T-cell (primary cell): Measurements from ENCODE around the gene C4BPA. TPM values are rescaled to one million over a fixed set of nuclear protein-coding genes. Genes with fewer than 3 reads are reported as not detected.

Experiments
- ATAC-seq, 4 experiments: fragments of 200-7000 bp in 3 of 4; fragments of 150-1000 bp in 1 of 4; cut with Tn5 transposase; replicated peaks in 1 of 4; 1 replicate in 3 of 4; 2 replicates in 1 of 4; pipeline ENCODE4 v1.10.0; 2021; ENCODE audit warnings: moderate library complexity in 3 of 4, mild to moderate bottlenecking in 2 of 4, moderate number of reproducible peaks in 1 of 4
- CTCF ChIA-PET, 2 donors: fragments of 300-600 bp; sonication (Branson Sonifier 250); formaldehyde crosslinking; loops; one replicate each; lab custom pipeline; 2022; ENCODE audit warnings: antibody characterized with exemption in 2 of 2; lab: Charles Lee
- POLR2A ChIA-PET, 2 donors: fragments of 300-600 bp; sonication (Branson Sonifier 250); formaldehyde crosslinking; loops; one replicate each; lab custom pipeline; 2022; ENCODE audit warnings: antibody characterized with exemption in 2 of 2; lab: Charles Lee
- DNase-seq, 35 experiments: peaks; one replicate each; pipeline versions ENCODE4 v3.0.0 to v3.0.0-alpha.2; 2013 to 2023
- H3K27ac ChIP-seq: one replicate; pipeline ENCODE4 v1.5.1; 2013; ENCODE audit warnings: low read length
- H3K27me3 ChIP-seq, 2 experiments: replicated peaks in 1 of 2; 1 replicate in 1 of 2; 2 replicates in 1 of 2; pipeline versions ENCODE4 v1.6.1 to v1.7.0; 2013; ENCODE audit warnings: low read length in 1 of 2, mixed read lengths in 1 of 2; ENCODE audit not compliant: control insufficient read depth in 2 of 2, insufficient read depth in 2 of 2; ENCODE audit errors: extremely low read depth in 1 of 2
- H3K36me3 ChIP-seq, 2 donors: 1 replicate in 1 of 2; 2 replicates in 1 of 2; pipeline versions ENCODE4 v1.6.1 to v1.7.0; 2013; ENCODE audit warnings: low read length in 1 of 2; ENCODE audit not compliant: control insufficient read depth in 2 of 2, insufficient read depth in 1 of 2; ENCODE audit errors: extremely low read depth in 1 of 2
- H3K4me1 ChIP-seq, 2 experiments: 1 replicate in 1 of 2; 2 replicates in 1 of 2; pipeline versions ENCODE4 v1.6.1 to v1.7.0; 2013; ENCODE audit warnings: low read length in 2 of 2, mixed read lengths in 1 of 2; ENCODE audit not compliant: insufficient read depth in 2 of 2, control insufficient read depth in 1 of 2; ENCODE audit errors: extremely low read depth in 1 of 2
- H3K4me3 ChIP-seq, 2 donors: 1 replicate in 1 of 2; 2 replicates in 1 of 2; pipeline versions ENCODE4 v1.5.1 to v1.7.0; 2013; ENCODE audit warnings: mild to moderate bottlenecking in 2 of 2, low read length in 1 of 2, moderate library complexity in 1 of 2; ENCODE audit not compliant: control insufficient read depth in 1 of 2; ENCODE audit errors: extremely low read depth in 1 of 2
- H3K9me3 ChIP-seq: 2 replicates; pipeline ENCODE4 v1.7.0; 2013
- H3K27ac Mint-ChIP-seq, 2 donors: one replicate each; pipeline ENCODE4 v1.8.0; 2020 to 2021; ENCODE audit warnings: mild to moderate bottlenecking in 2 of 2, mixed read lengths in 2 of 2
- H3K27me3 Mint-ChIP-seq, 2 donors: one replicate each; pipeline ENCODE4 v1.8.0; 2021 to 2022; ENCODE audit warnings: mixed read lengths in 2 of 2
- H3K36me3 Mint-ChIP-seq: one replicate; pipeline ENCODE4 v1.8.0; 2021; ENCODE audit warnings: mixed read lengths
- H3K4me1 Mint-ChIP-seq, 3 donors: one replicate each; pipeline ENCODE4 v1.8.0; 2020 to 2022; ENCODE audit warnings: mixed read lengths in 3 of 3, mild to moderate bottlenecking in 1 of 3
- H3K4me3 Mint-ChIP-seq, 3 donors: one replicate each; pipeline ENCODE4 v1.8.0; 2020 to 2022; ENCODE audit warnings: mild to moderate bottlenecking in 3 of 3, mixed read lengths in 3 of 3, moderate library complexity in 3 of 3
- H3K9me3 Mint-ChIP-seq, 3 donors: one replicate each; pipeline ENCODE4 v1.8.0; 2020 to 2022; ENCODE audit warnings: mixed read lengths in 3 of 3
- WGBS: methylation state at CpG from one replicate; pipeline ENCODE4 v1.1.5; 2013; ENCODE audit warnings: missing lambda C conversion rate; ENCODE audit not compliant: insufficient coverage; 5-methylcytosine and 5-hydroxymethylcytosine counted together
- total RNA-seq, 35 experiments: library from RNA in 6 of 35; stranded (reverse) in 6 of 35; fragments of 120-200 nt in 1 of 35; gene quantifications; one replicate each; pipeline versions ENCODE4 v1.2.1 to v1.2.4 and lab custom pipeline; 2013 to 2026

C4BPA gene
- total RNA-seq, 5 donors from 2014 or later (not counting 1 experiment from before 2014, with no cell fraction given), result 0.60 to 0.72 (median 0.70) TPM; not detected in 2

- H3K27ac ChIP-seq, result no peak overlapping the region
- peaks cover 28% of the 10 kb centered on the region for H3K36me3 Mint-ChIP-seq
- DNase-seq, result no peak
Measured at GRCh38 chr1:207067185-207067584, 36.8 kb upstream of the C4BPA start.

GRCh38 chr1:207067665-207068064 is 36.4 kb upstream of the C4BPA start:
- Mint-ChIP-seq H3K4me3 (no peak overlapping the region), H3K27ac (no peak overlapping the region), H3K9me3 (no peaks in the 10 kb centered on the region), H3K36me3 (peaks cover 24% of the 10 kb centered on the region), H3K27me3 (no peaks in the 10 kb centered on the region), H3K4me1 (peaks cover 30 to 35% (median 34%) of the 10 kb centered on the region in 3 donors)
- H3K27me3 ChIP-seq, result no peaks in the 10 kb centered on the region
- H3K4me1 ChIP-seq, result peaks cover 24 to 28% of the 10 kb centered on the region in 2 experiments
- ChIA-PET POLR2A (no interaction called here), CTCF (no interaction called here)
- H3K4me3 ChIP-seq, result no peak overlapping the region
- ATAC-seq, result no peak
- no peak for DNase-seq
- H3K9me3 ChIP-seq, result no peaks in the 10 kb centered on the region
- H3K27ac ChIP-seq, result no peak overlapping the region
- WGBS, result 100% methylated on average over 1 of the region's 5 CpGs
- peaks cover 0 to 4% of the 10 kb centered on the region in 2 donors for H3K36me3 ChIP-seq

More at GRCh38 chr1:207067185-207067584, 36.8 kb upstream of the C4BPA start:
- Histone ChIP-seq H3K27me3 (no peaks in the 10 kb centered on the region), H3K4me3 (no peak overlapping the region), H3K9me3 (no peaks in the 10 kb centered on the region), H3K36me3 (peaks cover 0 to 4% of the 10 kb centered on the region in 2 donors), H3K4me1 (peaks cover 23 to 28% of the 10 kb centered on the region in 2 experiments)
- no peak overlapping the region for H3K27ac Mint-ChIP-seq
- no peaks in the 10 kb centered on the region for H3K27me3 Mint-ChIP-seq
- no peaks in the 10 kb centered on the region for H3K9me3 Mint-ChIP-seq
- H3K4me3 Mint-ChIP-seq, result no peak overlapping the region
- ChIA-PET POLR2A (no interaction called here), CTCF (no interaction called here)
- no CpG with 5 or more reads among the region's 3 CpGs for WGBS
- ATAC-seq, result no peak
- peaks cover 30 to 31% (median 31%) of the 10 kb centered on the region in 3 donors for H3K4me1 Mint-ChIP-seq

GRCh38 chr1:207069061-207069460 is 35.0 kb upstream of the C4BPA start:
- peak overlapping the region in 1 of 3 donors; percentile 12 for H3K4me3 Mint-ChIP-seq
- no peaks in the 10 kb centered on the region for H3K9me3 ChIP-seq
- no peaks in the 10 kb centered on the region for H3K9me3 Mint-ChIP-seq
- H3K4me1 ChIP-seq, result peaks cover 24 to 28% of the 10 kb centered on the region in 2 experiments
- ChIA-PET CTCF (no interaction called here), POLR2A (no interaction called here)
- H3K27ac ChIP-seq, result no peak overlapping the region
- peaks cover 30 to 38% (median 37%) of the 10 kb centered on the region in 3 donors for H3K4me1 Mint-ChIP-seq
- DNase-seq (no peak), ATAC-seq (peak in 2 of 4 experiments; percentile 41 to 57)
- no peak overlapping the region for H3K4me3 ChIP-seq
- H3K27ac Mint-ChIP-seq, result peak overlapping the region in 1 of 2 donors; percentile 29
- WGBS, result 60% methylated on average over 1 of the region's 3 CpGs
- H3K27me3 Mint-ChIP-seq, result no peaks in the 10 kb centered on the region
- no peaks in the 10 kb centered on the region for H3K36me3 ChIP-seq
- peaks cover 14% of the 10 kb centered on the region for H3K36me3 Mint-ChIP-seq
- no peaks in the 10 kb centered on the region for H3K27me3 ChIP-seq

DNA sequence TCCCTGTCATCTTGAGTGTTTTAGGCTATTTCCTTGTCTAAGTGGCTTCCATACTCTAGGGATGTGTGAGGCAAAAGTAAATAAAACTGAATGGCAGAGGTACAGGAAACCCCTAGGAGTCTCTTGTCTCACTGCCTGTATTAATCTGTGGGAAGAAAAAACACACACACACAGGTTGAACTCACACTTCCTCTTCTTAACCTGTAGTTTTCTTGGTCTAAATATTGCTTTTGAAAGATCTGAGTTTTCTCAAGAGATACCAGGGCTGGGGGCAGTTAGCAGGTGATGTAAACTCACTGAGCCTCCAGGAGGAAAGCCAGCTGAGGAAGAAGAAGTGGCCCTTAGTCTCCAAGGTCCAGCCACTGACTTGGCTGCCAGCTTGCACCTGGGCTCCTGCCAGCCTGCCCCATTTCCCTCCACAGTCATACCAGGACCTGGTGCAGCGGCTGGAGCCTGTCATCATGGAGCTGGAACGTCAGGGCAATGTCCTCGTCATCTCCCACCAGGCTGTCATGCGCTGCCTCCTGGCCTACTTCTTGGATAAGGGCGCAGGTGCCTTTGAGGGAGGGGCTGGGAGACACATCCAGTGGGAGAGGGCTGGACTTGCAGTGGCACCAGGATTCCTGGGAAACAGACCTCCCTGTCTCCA is 34.1 kb upstream of the C4BPA start:
- ATAC-seq, result peak in 3 of 4 experiments; percentile 31 to 35 (median 32)
- WGBS, result 82% methylated on average over 5 of the region's 5 CpGs

GRCh38 chr1:207070811-207071210 is 33.2 kb upstream of the C4BPA start:
- ATAC-seq (peak in 3 of 4 experiments; percentile 9 to 61 (median 57)), DNase-seq (peak in 2 of 35 experiments; percentile 19 to 23)
- Mint-ChIP-seq H3K36me3 (peaks cover 9% of the 10 kb centered on the region), H3K27me3 (no peaks in the 10 kb centered on the region), H3K4me1 (peaks cover 30 to 38% (median 37%) of the 10 kb centered on the region in 3 donors), H3K9me3 (no peaks in the 10 kb centered on the region), H3K27ac (peak overlapping the region; percentile 36 to 83), H3K4me3 (peak overlapping the region in 2 of 3 donors; percentile 9 to 55)
- 88% methylated on average over 3 of the region's 4 CpGs for WGBS
- ChIA-PET POLR2A (interaction anchor here in 1 of 2 donors (0.5 to 1.0 kb wide), 2 partner anchors 18 to 1457 kb away, joined by 4 to 10 read pairs; partner anchors contain the start of gene PFKFB2), CTCF (interaction anchor here in 1 of 2 donors (0.8 kb wide), 1 partner anchor 21 kb away, joined by 4 read pairs; no protein-coding TSS in a partner anchor)
- Histone ChIP-seq H3K4me3 (no peak overlapping the region), H3K27ac (no peak overlapping the region), H3K4me1 (peaks cover 24 to 28% of the 10 kb centered on the region in 2 experiments), H3K27me3 (no peaks in the 10 kb centered on the region), H3K9me3 (no peaks in the 10 kb centered on the region), H3K36me3 (no peaks in the 10 kb centered on the region)

More for the DNA sequence above, 34.1 kb upstream of the C4BPA start:
- CTCF ChIA-PET, result no interaction called here
- Mint-ChIP-seq H3K36me3 (peaks cover 9% of the 10 kb centered on the region), H3K4me3 (peak overlapping the region in 1 of 3 donors; percentile 55), H3K9me3 (no peaks in the 10 kb centered on the region), H3K27ac (peak overlapping the region in 1 of 2 donors; percentile 83), H3K27me3 (no peaks in the 10 kb centered on the region), H3K4me1 (peaks cover 30 to 38% (median 37%) of the 10 kb centered on the region in 3 donors)
- POLR2A ChIA-PET, result no interaction called here
- DNase-seq, result no peak
- H3K27ac ChIP-seq, result no peak overlapping the region
- H3K27me3 ChIP-seq, result no peaks in the 10 kb centered on the region
- no peaks in the 10 kb centered on the region for H3K9me3 ChIP-seq
- no peaks in the 10 kb centered on the region for H3K36me3 ChIP-seq
- peaks cover 24 to 28% of the 10 kb centered on the region in 2 experiments for H3K4me1 ChIP-seq
- H3K4me3 ChIP-seq, result no peak overlapping the region

GRCh38 chr1:207071426-207071825 is 32.6 kb upstream of the C4BPA start:
- Histone ChIP-seq H3K36me3 (no peaks in the 10 kb centered on the region), H3K27me3 (no peaks in the 10 kb centered on the region), H3K4me1 (peaks cover 24 to 28% of the 10 kb centered on the region in 2 experiments), H3K4me3 (no peak overlapping the region), H3K9me3 (no peaks in the 10 kb centered on the region), H3K27ac (no peak overlapping the region)
- Mint-ChIP-seq H3K36me3 (peaks cover 9% of the 10 kb centered on the region), H3K27me3 (no peaks in the 10 kb centered on the region), H3K4me1 (peaks cover 30 to 38% (median 37%) of the 10 kb centered on the region in 3 donors), H3K27ac (peak overlapping the region in 1 of 2 donors; percentile 83), H3K4me3 (peak overlapping the region in 1 of 3 donors; percentile 55), H3K9me3 (no peaks in the 10 kb centered on the region)
- DNase-seq, result peak in 11 of 35 experiments; percentile 6 to 64 (median 26)
- CTCF ChIA-PET, result interaction anchor here (0.8 to 1.1 kb wide), 3 partner anchors 21 to 333 kb away, joined by 3 to 4 read pairs (median 3); no protein-coding TSS in a partner anchor
- peak in 2 of 4 experiments; percentile 28 to 93 for ATAC-seq
- POLR2A ChIA-PET, result interaction anchor here in 1 of 2 donors (1.0 kb wide), 1 partner anchor 18 kb away, joined by 4 read pairs; the partner anchor contains the start of gene PFKFB2
- 20% methylated on average over 1 of the region's 6 CpGs for WGBS
